IMR-90 (cell line): ENCODE results near the gene USP47. TPM values are rescaled to one million over a fixed set of nuclear protein-coding genes. Genes with fewer than 3 reads are reported as not detected.

Experiments used
- ATAC-seq: fragments of 200-7000 bp; cut with Tn5 transposase; 2 replicates; pipeline ENCODE4 v1.9.1; 2020; ENCODE audit warnings: low read depth, mild to moderate bottlenecking, moderate library complexity
- BruUV-seq: library from RNA; stranded (reverse); fragments of 400-500 nt; replicated peaks from 2 replicates; lab custom pipeline; 2021; lab: Mats Ljungman, UMichigan
- CTCF ChIA-PET: fragments of 300-600 bp; formaldehyde crosslinking; extraction: SDS; loops from one replicate; lab custom pipeline; 2021; ENCODE audit warnings: antibody characterized with exemption; lab: Yijun Ruan, JAX
- POLR2A ChIA-PET: fragments of 300-600 bp; sonication (Branson Sonifier 250); formaldehyde crosslinking; loops from one replicate; lab custom pipeline; 2022; ENCODE audit warnings: antibody characterized with exemption; ENCODE audit not compliant: unreplicated experiment; lab: Charles Lee
- DNase-seq: peaks from one replicate; pipeline ENCODE4 v3.0.0; 2013
- H2AFZ ChIP-seq: replicated peaks from 2 replicates; pipeline ENCODE3; 2013; ENCODE audit warnings: low read length, mild to moderate bottlenecking; ENCODE audit not compliant: poor library complexity
- H2AK5ac ChIP-seq: 2 replicates; pipeline ENCODE4 v1.6.1; 2013; ENCODE audit warnings: low read depth, low read length, inconsistent platforms
- H2AK9ac ChIP-seq: replicated peaks from 2 replicates; pipeline ENCODE3; 2013; ENCODE audit warnings: mild to moderate bottlenecking, low read depth, low read length, moderate library complexity; ENCODE audit not compliant: poor library complexity
- H2BK120ac ChIP-seq: 2 replicates; pipeline ENCODE4 v1.6.1; 2013; ENCODE audit warnings: low read depth, low read length, inconsistent platforms
- H2BK15ac ChIP-seq: 3 replicates; pipeline ENCODE4 v1.6.1; 2013; ENCODE audit warnings: low read depth, low read length, inconsistent platforms
- H2BK20ac ChIP-seq: 2 replicates; pipeline ENCODE4 v1.6.1; 2013; ENCODE audit warnings: low read depth, mild to moderate bottlenecking, inconsistent platforms, low read length, moderate library complexity
- H2BK5ac ChIP-seq: 2 replicates; pipeline ENCODE4 v1.6.1; 2013; ENCODE audit warnings: mild to moderate bottlenecking, low read depth, low read length, inconsistent platforms; ENCODE audit not compliant: poor library complexity, severe bottlenecking
- H3K14ac ChIP-seq: replicated peaks from 2 replicates; pipeline ENCODE4 v1.6.1; 2013; ENCODE audit warnings: low read depth, low read length, inconsistent platforms
- H3K18ac ChIP-seq: 2 replicates; pipeline ENCODE4 v1.6.1; 2013; ENCODE audit warnings: low read depth, low read length, control low read depth
- H3K23ac ChIP-seq: 2 replicates; pipeline ENCODE4 v1.6.1; 2013; ENCODE audit warnings: low read depth, low read length, inconsistent platforms
- H3K27ac ChIP-seq: 2 replicates; pipeline ENCODE4 v1.5.1; 2013; ENCODE audit warnings: mild to moderate bottlenecking, control low read depth, low read length; ENCODE audit not compliant: insufficient read depth
- H3K27me3 ChIP-seq: 2 replicates; pipeline ENCODE4 v1.6.1; 2013; ENCODE audit warnings: low read length; ENCODE audit not compliant: control insufficient read depth, insufficient read depth
- H3K36me3 ChIP-seq: 2 replicates; pipeline ENCODE4 v1.6.1; 2013; ENCODE audit warnings: low read length, mixed read lengths; ENCODE audit not compliant: control insufficient read depth, insufficient read depth
- H3K4ac ChIP-seq: 2 replicates; pipeline ENCODE4 v1.6.1; 2013; ENCODE audit warnings: low read depth, low read length, inconsistent platforms
- H3K4me1 ChIP-seq: 2 replicates; pipeline ENCODE4 v1.6.1; 2013; ENCODE audit warnings: low read length, mixed read lengths; ENCODE audit not compliant: control insufficient read depth, insufficient read depth
- H3K4me2 ChIP-seq: 2 replicates; pipeline ENCODE4 v1.6.1; 2013; ENCODE audit warnings: low read depth, mild to moderate bottlenecking, control low read depth, low read length, moderate library complexity
- H3K4me3 ChIP-seq: 2 replicates; pipeline ENCODE4 v1.5.1; 2013; ENCODE audit warnings: low read depth, mild to moderate bottlenecking, control low read depth, low read length, moderate library complexity; ENCODE audit not compliant: insufficient read depth
- H3K56ac ChIP-seq: 2 replicates; pipeline ENCODE4 v1.6.1; 2013; ENCODE audit warnings: low read length, inconsistent platforms; ENCODE audit not compliant: insufficient read depth; ENCODE audit errors: extremely low read depth
- H3K79me1 ChIP-seq, 2 experiments: 2 replicates each; pipeline ENCODE4 v1.6.1; 2013; ENCODE audit warnings: low read length in 2 of 2, inconsistent platforms in 1 of 2, low read depth in 1 of 2
- H3K9ac ChIP-seq: 2 replicates; pipeline ENCODE4 v1.6.1; 2013; ENCODE audit warnings: low read depth, low read length, control low read depth
- H3K9me1 ChIP-seq: 2 replicates; pipeline ENCODE4 v1.6.1; 2013; ENCODE audit warnings: low read length, inconsistent platforms; ENCODE audit not compliant: insufficient read depth
- H3K9me3 ChIP-seq: 2 replicates; pipeline ENCODE4 v1.6.1; 2013; ENCODE audit warnings: low read length; ENCODE audit not compliant: control insufficient read depth, insufficient read depth
- H4K20me1 ChIP-seq: 2 replicates; pipeline ENCODE4 v1.6.1; 2013; ENCODE audit warnings: low read length, inconsistent platforms; ENCODE audit not compliant: insufficient read depth
- H4K5ac ChIP-seq: 2 replicates; pipeline ENCODE4 v1.6.1; 2013; ENCODE audit warnings: mild to moderate bottlenecking, low read depth, low read length, control low read depth
- H4K8ac ChIP-seq, 2 experiments: 2 replicates each; pipeline ENCODE4 v1.6.1; 2013; ENCODE audit warnings: low read depth in 2 of 2, low read length in 2 of 2, control low read depth in 1 of 2, inconsistent platforms in 1 of 2
- H4K91ac ChIP-seq: 2 replicates; pipeline ENCODE4 v1.6.1; 2013; ENCODE audit warnings: low read depth, low read length, inconsistent platforms; ENCODE audit not compliant: insufficient read depth
- BHLHE40 ChIP-seq: fragments of 150-350 bp; IDR thresholded peaks from 2 replicates; pipeline ENCODE4 v1.6.1; 2016; ENCODE audit warnings: mild to moderate bottlenecking, low read depth, low read length
- ELK1 ChIP-seq: fragments of 150-350 bp; IDR thresholded peaks from 2 replicates; pipeline ENCODE4 v1.6.1; 2016; ENCODE audit warnings: low read depth, mild to moderate bottlenecking, low read length, moderate library complexity, borderline replicate concordance
- FOS ChIP-seq: fragments of 150-350 bp; IDR thresholded peaks from 2 replicates; pipeline ENCODE4 v1.6.1; 2016; ENCODE audit warnings: low read depth, low read length
- MAFK ChIP-seq: IDR thresholded peaks from 2 replicates; pipeline ENCODE4 v1.6.1; 2012; ENCODE audit warnings: low read depth, low read length, improper control_type of control experiment
- MAZ ChIP-seq: IDR thresholded peaks from 2 replicates; pipeline ENCODE4 v1.6.1; 2012; ENCODE audit warnings: low read depth, mild to moderate bottlenecking, low read length, improper control_type of control experiment, moderate library complexity, borderline replicate concordance
- POLR2A ChIP-seq: IDR thresholded peaks from 2 replicates; pipeline ENCODE4 v1.6.1; 2012; ENCODE audit warnings: mild to moderate bottlenecking, low read depth, low read length
- RAD21 ChIP-seq: IDR thresholded peaks from 2 replicates; pipeline ENCODE4 v1.6.1; 2012; ENCODE audit warnings: low read length, improper control_type of control experiment
- RFX5 ChIP-seq: IDR thresholded peaks from 2 replicates; pipeline ENCODE4 v1.8.0; 2012; ENCODE audit warnings: low read depth, mild to moderate bottlenecking, low read length, moderate library complexity
- WGBS, 2 experiments: methylation state at CpG; one replicate each; pipeline versions ENCODE4 v1.1.5 to v1.1.7; 2013; ENCODE audit warnings: missing lambda C conversion rate in 2 of 2; ENCODE audit not compliant: insufficient read length in 1 of 2; ENCODE audit errors: extremely low coverage in 2 of 2; 5-methylcytosine and 5-hydroxymethylcytosine counted together
- dilution Hi-C: fragments of 300-500 bp; cut with HindIII; formaldehyde crosslinking; loops from one replicate; pipeline ENCODE4 v1.14.3; 2018; ENCODE audit warnings: low sequenced_read_pairs; ENCODE audit not compliant: unreplicated experiment
- in situ Hi-C: fragments of 300-500 bp; cut with MboI; formaldehyde crosslinking; loops from 3 replicates; pipeline ENCODE4 v1.14.3; 2019; ENCODE audit warnings: low sequenced_read_pairs, inconsistent platforms, mixed read lengths
- intact Hi-C: fragments of 100-400 bp; cut with micrococcal nuclease; formaldehyde crosslinking; loops from 2 replicates; pipeline ENCODE4 v1.10.0; 2022
- polyA plus RNA-seq, 3 experiments: library from polyadenylated mRNA; depleted of rRNA; stranded (reverse); fragments of >200 nt; gene quantifications; 2 replicates each; pipeline ENCODE4 v1.2.3, GENCODE V29; 2012; ENCODE audit warnings: low replicate concordance in 1 of 3
- total RNA-seq: library from RNA; depleted of rRNA; stranded (reverse); fragments of >200 nt; gene quantifications from 2 replicates; pipeline ENCODE4 v1.2.3, GENCODE V29; 2012

USP47 gene
- total and polyA plus RNA-seq, 2 of the 4 experiments (the other 2 are of a cell fraction), result 15.0 to 110 TPM

GRCh38 chr11:11867720-11868119, 25.9 kb downstream of the USP47 start:
- Histone ChIP-seq H3K9ac (no peak overlapping the region), H2AK5ac (no peak overlapping the region), H2AK9ac (no peak overlapping the region), H3K27ac (no peak overlapping the region), H3K4ac (no peak overlapping the region), H3K27me3 (no peaks in the 10 kb centered on the region), H4K91ac (no peak overlapping the region), H4K5ac (no peak overlapping the region), H2BK5ac (no peak overlapping the region), H4K8ac (no peak overlapping the region), H3K36me3 (peaks cover 1% of the 10 kb centered on the region; the same call in 1 of the 2 replicates), H2AFZ (no peak overlapping the region), H2BK20ac (no peak overlapping the region), H3K4me2 (no peak overlapping the region), H4K20me1 (peaks cover 77% of the 10 kb centered on the region), H3K23ac (no peak overlapping the region), H3K79me1 (peaks cover 11 to 56% of the 10 kb centered on the region in 2 experiments), H3K9me1 (peaks cover 8% of the 10 kb centered on the region), H3K9me3 (peaks cover 3% of the 10 kb centered on the region), H2BK120ac (no peak overlapping the region), H3K18ac (no peak overlapping the region), H2BK15ac (no peak overlapping the region), H3K56ac (no peak overlapping the region), H3K14ac (no peak overlapping the region), H3K4me1 (peaks cover 9% of the 10 kb centered on the region; the same call in 1 of the 2 replicates), H3K4me3 (no peak overlapping the region)
- TF ChIP-seq BHLHE40 (no peak), POLR2A (no peak), RFX5 (no peak), RAD21 (no peak), MAFK (no peak), ELK1 (no peak), FOS (no peak), MAZ (no peak)
- no TSS peak for BruUV-seq
- intact Hi-C loops (no loop called here), in situ Hi-C loops (no loop called here), dilution Hi-C loops (no loop called here)
- POLR2A ChIA-PET, result interaction anchor here (0.6 kb wide), 2 partner anchors 24 to 570 kb away, joined by 3 to 6 read pairs; no protein-coding TSS in a partner anchor
- no peak for DNase-seq
- ATAC-seq, result no peak
- CTCF ChIA-PET, result no interaction called here
- no CpG with 5 or more reads among the region's 1 CpG for WGBS, 2 experiments
